GM19043 (cell line): ENCODE results near the gene ADARB2.

Experiments used
- ATAC-seq: cut with Tn5 transposase; IDR thresholded peaks from one replicate; pipeline ENCODE4 v1.9.1; 2021; ENCODE audit warnings: low read depth; ENCODE audit not compliant: unreplicated experiment

ADARB2 gene

GRCh38 chr10:1138529-1138928 is 598.8 kb downstream of the ADARB2 start:
- no peak for ATAC-seq

- ATAC-seq, result no peak
Observed at GRCh38 chr10:1137499-1138163, 599.7 kb downstream of the ADARB2 start.

GRCh38 chr10:1136268-1136667 is 601.1 kb downstream of the ADARB2 start:
- no peak for ATAC-seq

GRCh38 chr10:1134156-1134555 is 603.2 kb downstream of the ADARB2 start:
- no peak for ATAC-seq

GRCh38 chr10:1133495-1134045 is 603.8 kb downstream of the ADARB2 start:
- no peak for ATAC-seq

GRCh38 chr10:1132584-1132983 is 604.7 kb downstream of the ADARB2 start:
- no peak for ATAC-seq

GRCh38 chr10:1130995-1131790 is 606.1 kb downstream of the ADARB2 start:
- ATAC-seq, result no peak

- ATAC-seq, result no peak
Observed at GRCh38 chr10:1130226-1130625, 607.1 kb downstream of the ADARB2 start.

- ATAC-seq, result no peak
Observed at GRCh38 chr10:1128649-1129048, 608.7 kb downstream of the ADARB2 start.

GRCh38 chr10:1128115-1128514 is 609.2 kb downstream of the ADARB2 start:
- ATAC-seq, result no peak

- no peak for ATAC-seq
Observed at GRCh38 chr10:1127629-1128028, 609.7 kb downstream of the ADARB2 start.
